ENCODE data around the gene OSBP2. TPM values are rescaled to one million over a fixed set of nuclear protein-coding genes. Genes with fewer than 3 reads are reported as not detected.

The OSBP2 gene
- total and polyA plus RNA-seq, 2 experiments from 2014 or later: 2.1 to 2.9 TPM

DNA sequence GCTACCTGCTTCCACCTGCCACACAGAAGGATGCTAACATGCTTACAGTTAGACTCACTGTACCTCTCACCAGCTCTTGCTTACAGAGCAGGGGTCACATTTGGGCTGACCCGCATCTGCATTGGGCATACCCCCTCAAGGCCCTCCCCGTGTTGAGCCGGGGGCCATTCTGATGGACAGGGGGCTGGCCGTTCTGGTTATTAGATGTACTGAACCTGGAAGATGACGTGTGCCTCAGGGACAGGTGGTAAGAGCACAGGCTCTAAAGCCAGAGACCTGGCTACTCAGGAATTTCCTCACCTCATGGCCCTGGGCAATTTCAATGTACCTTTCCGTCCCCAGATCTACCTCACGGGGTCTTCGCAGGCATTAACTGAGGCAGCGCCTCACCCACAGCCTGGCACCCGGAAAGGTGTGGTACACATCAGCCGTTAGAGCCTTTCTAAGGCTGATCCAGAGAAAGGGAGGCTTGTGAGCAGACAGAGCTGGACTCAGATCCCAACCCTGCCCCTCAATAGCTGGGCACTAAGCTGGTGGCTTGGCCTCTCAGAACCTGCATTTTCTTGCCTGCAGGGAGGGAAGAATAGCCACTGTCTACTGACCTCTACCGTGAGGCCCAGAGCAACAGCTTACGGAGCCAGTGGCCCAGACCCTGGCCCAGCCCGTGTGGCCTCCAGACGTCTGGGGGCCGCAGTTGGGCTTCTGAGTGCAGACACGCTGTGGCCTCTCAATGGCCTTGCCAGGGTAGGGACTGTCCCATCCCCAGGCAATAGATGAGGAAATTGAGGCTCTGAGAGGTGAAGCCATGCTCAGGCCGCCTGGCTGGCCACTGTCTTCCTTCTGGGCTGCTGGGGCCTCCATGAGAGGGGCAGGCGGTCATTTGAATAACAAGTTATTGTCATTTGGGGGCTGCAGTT, 173.3 kb downstream of the OSBP2 start:
- H3K27me3 Mint-ChIP-seq (ENCODE audit: insufficient read depth, low read depth, poor library complexity): no peaks in the 10 kb centered on the region
- TF ChIP-seq, protein P1, sequence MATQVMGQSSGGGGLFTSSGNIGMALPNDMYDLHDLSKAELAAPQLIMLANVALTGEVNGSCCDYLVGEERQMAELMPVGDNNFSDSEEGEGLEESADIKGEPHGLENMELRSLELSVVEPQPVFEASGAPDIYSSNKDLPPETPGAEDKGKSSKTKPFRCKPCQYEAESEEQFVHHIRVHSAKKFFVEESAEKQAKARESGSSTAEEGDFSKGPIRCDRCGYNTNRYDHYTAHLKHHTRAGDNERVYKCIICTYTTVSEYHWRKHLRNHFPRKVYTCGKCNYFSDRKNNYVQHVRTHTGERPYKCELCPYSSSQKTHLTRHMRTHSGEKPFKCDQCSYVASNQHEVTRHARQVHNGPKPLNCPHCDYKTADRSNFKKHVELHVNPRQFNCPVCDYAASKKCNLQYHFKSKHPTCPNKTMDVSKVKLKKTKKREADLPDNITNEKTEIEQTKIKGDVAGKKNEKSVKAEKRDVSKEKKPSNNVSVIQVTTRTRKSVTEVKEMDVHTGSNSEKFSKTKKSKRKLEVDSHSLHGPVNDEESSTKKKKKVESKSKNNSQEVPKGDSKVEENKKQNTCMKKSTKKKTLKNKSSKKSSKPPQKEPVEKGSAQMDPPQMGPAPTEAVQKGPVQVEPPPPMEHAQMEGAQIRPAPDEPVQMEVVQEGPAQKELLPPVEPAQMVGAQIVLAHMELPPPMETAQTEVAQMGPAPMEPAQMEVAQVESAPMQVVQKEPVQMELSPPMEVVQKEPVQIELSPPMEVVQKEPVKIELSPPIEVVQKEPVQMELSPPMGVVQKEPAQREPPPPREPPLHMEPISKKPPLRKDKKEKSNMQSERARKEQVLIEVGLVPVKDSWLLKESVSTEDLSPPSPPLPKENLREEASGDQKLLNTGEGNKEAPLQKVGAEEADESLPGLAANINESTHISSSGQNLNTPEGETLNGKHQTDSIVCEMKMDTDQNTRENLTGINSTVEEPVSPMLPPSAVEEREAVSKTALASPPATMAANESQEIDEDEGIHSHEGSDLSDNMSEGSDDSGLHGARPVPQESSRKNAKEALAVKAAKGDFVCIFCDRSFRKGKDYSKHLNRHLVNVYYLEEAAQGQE (IDR thresholded peaks at IDR 0.05; ENCODE audit: unreplicated experiment): no peak
- TF ChIP-seq, protein P2, sequence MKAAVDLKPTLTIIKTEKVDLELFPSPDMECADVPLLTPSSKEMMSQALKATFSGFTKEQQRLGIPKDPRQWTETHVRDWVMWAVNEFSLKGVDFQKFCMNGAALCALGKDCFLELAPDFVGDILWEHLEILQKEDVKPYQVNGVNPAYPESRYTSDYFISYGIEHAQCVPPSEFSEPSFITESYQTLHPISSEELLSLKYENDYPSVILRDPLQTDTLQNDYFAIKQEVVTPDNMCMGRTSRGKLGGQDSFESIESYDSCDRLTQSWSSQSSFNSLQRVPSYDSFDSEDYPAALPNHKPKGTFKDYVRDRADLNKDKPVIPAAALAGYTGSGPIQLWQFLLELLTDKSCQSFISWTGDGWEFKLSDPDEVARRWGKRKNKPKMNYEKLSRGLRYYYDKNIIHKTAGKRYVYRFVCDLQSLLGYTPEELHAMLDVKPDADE (IDR thresholded peaks at IDR 0.05): no peak
- TF ChIP-seq, protein P3, sequence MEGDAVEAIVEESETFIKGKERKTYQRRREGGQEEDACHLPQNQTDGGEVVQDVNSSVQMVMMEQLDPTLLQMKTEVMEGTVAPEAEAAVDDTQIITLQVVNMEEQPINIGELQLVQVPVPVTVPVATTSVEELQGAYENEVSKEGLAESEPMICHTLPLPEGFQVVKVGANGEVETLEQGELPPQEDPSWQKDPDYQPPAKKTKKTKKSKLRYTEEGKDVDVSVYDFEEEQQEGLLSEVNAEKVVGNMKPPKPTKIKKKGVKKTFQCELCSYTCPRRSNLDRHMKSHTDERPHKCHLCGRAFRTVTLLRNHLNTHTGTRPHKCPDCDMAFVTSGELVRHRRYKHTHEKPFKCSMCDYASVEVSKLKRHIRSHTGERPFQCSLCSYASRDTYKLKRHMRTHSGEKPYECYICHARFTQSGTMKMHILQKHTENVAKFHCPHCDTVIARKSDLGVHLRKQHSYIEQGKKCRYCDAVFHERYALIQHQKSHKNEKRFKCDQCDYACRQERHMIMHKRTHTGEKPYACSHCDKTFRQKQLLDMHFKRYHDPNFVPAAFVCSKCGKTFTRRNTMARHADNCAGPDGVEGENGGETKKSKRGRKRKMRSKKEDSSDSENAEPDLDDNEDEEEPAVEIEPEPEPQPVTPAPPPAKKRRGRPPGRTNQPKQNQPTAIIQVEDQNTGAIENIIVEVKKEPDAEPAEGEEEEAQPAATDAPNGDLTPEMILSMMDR (conservative IDR thresholded peaks at IDR 0.05; ENCODE audit: low read depth in 2 of 2): no peak
- no peak for TF ChIP-seq EZH2 (IDR thresholded peaks at IDR 0.05; ENCODE audit: low read depth, unreplicated experiment)
- no peak for TF ChIP-seq ZNF114 (CRISPR knock-in tag; IDR thresholded peaks at IDR 0.05)
- no peak for TF ChIP-seq JUNB (IDR thresholded peaks at IDR 0.05; ENCODE audit: unreplicated experiment)
- DNase-seq (ENCODE audit: low spot score): no peak

More for the DNA sequence above, 173.3 kb downstream of the OSBP2 start:
- H3K36me3 ChIP-seq (ENCODE audit: insufficient read depth): no peaks in the 10 kb centered on the region
- no peaks in the 10 kb centered on the region for H4K20me1 ChIP-seq (replicated peaks; ENCODE audit: insufficient read depth)
- no peak overlapping the region for H3K4me2 ChIP-seq
- peaks cover 2% of the 10 kb centered on the region; the same call in 1 of the 3 replicates for H3K4me1 Mint-ChIP-seq
- H3K27ac ChIP-seq (ENCODE audit: low read depth): no peak overlapping the region
- H3K27me3 ChIP-seq (ENCODE audit: insufficient read depth): no peaks in the 10 kb centered on the region
- H3F3A ChIP-seq (replicated peaks; ENCODE audit: low read depth): no peaks in the 10 kb centered on the region
- H3K4me1 ChIP-seq (ENCODE audit: insufficient read depth): 0 out of 2 replicates have a peak, but pooled peaks cover 3% of the 10 kb centered on the region
- H2AFZ ChIP-seq: no peak overlapping the region
- no peaks in the 10 kb centered on the region for H3K79me2 ChIP-seq (replicated peaks; ENCODE audit: insufficient read depth)
- no peaks in the 10 kb centered on the region for H3K9me2 ChIP-seq (ENCODE audit: insufficient read depth)
- H3K4me3 ChIP-seq: no peak overlapping the region
- no peak overlapping the region for H3K27ac Mint-ChIP-seq
- H3K9me3 Mint-ChIP-seq: no peaks in the 10 kb centered on the region
- no peak for ATAC-seq
- no peak overlapping the region for H3K4me3 Mint-ChIP-seq
- H3K36me3 Mint-ChIP-seq (ENCODE audit: low read depth): no peaks in the 10 kb centered on the region
